OCI-LY3 (cell line): ENCODE results near the gene MAML1.

Experiments used
- H2AFZ ChIP-seq: fragments of 200-600, 300-600 bp; shearing (Covaris generic); 2 replicates; pipeline ENCODE4 v1.6.0; 2014; ENCODE audit warnings: antibody characterized with exemption, low read depth, low read length
- H3K27ac ChIP-seq: fragments of 200-600, 300-600 bp; sonication (generic); 2 replicates; pipeline ENCODE4 v1.5.1; 2014; ENCODE audit warnings: mild to moderate bottlenecking, low read length, moderate library complexity, mixed read lengths
- H3K27me3 ChIP-seq: fragments of 200-600, 300-600 bp; sonication (generic); 2 replicates; pipeline ENCODE4 v1.6.1; 2014; ENCODE audit warnings: low read depth, low read length, mixed read lengths
- H3K36me3 ChIP-seq: fragments of 200-600, 300-600 bp; sonication (generic); replicated peaks from 2 replicates; pipeline ENCODE3; 2014; ENCODE audit warnings: low read depth, low read length, mixed read lengths
- H3K4me1 ChIP-seq: fragments of 300-600, 200-600 bp; sonication (generic); 2 replicates; pipeline ENCODE4 v1.6.1; 2014; ENCODE audit warnings: low read length, mixed read lengths
- H3K4me2 ChIP-seq: fragments of 200-600, 300-600 bp; sonication (generic); 2 replicates; pipeline ENCODE4 v1.6.1; 2014; ENCODE audit warnings: low read length, mixed read lengths
- H3K4me3 ChIP-seq: fragments of 300-600, 200-600 bp; sonication (generic); 2 replicates; pipeline ENCODE4 v1.5.1; 2014; ENCODE audit warnings: antibody characterized with exemption, mild to moderate bottlenecking, low read length, moderate library complexity
- H3K79me2 ChIP-seq: fragments of 300-600, 200-600 bp; shearing (Covaris generic); 2 replicates; pipeline ENCODE4 v1.6.1; 2014; ENCODE audit warnings: mild to moderate bottlenecking, low read length, mixed read lengths
- H3K9ac ChIP-seq: fragments of 300-600, 200-600 bp; shearing (Covaris generic); 2 replicates; pipeline ENCODE4 v1.6.0; 2014; ENCODE audit warnings: mild to moderate bottlenecking, low read length, moderate library complexity
- H3K9me3 ChIP-seq: fragments of 200-600, 300-600 bp; shearing (Covaris generic); 2 replicates; pipeline ENCODE4 v1.6.1; 2014; ENCODE audit warnings: low read length, mixed read lengths; ENCODE audit not compliant: insufficient read depth
- H4K20me1 ChIP-seq: fragments of 200-600, 300-600 bp; sonication (generic); 2 replicates; pipeline ENCODE4 v1.6.1; 2016; ENCODE audit warnings: low read length, mixed read lengths; ENCODE audit not compliant: insufficient read depth
- EZH2phosphoT487 ChIP-seq: fragments of 200-600 bp; shearing (Covaris generic); IDR thresholded peaks from 2 replicates; pipeline ENCODE4 v1.6.1; 2018; ENCODE audit warnings: antibody characterized with exemption, mixed run types, low read depth
- TF ChIP-seq, protein P1 (sequence below): fragments of 200-600, 300-600 bp; sonication (generic); IDR thresholded peaks from 2 replicates; pipeline ENCODE4 v1.5.1; 2014; ENCODE audit warnings: antibody characterized with exemption, low read length, low read depth

Gene MAML1

DNA sequence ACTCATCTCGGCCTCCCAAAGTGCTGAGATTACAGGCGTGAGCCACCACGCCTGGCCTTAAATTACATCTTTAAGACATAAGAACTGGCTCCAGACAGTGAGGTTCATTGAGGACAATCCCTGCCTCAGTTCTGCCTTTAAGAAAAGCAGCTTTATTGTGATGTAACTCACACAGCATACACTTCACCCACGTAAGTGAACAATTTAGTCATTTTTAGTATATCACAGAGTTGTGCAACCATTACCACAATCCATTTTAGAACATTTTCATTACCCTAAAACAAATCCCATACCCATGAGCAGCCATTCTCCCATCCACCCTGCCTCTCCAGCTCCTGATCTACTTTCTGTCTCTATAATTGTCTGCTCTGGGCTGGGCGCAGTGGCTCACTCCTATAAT lies 37.2 kb downstream of the MAML1 start:
- TF ChIP-seq EZH2phosphoT487, result no peak
- TF ChIP-seq, protein P1, sequence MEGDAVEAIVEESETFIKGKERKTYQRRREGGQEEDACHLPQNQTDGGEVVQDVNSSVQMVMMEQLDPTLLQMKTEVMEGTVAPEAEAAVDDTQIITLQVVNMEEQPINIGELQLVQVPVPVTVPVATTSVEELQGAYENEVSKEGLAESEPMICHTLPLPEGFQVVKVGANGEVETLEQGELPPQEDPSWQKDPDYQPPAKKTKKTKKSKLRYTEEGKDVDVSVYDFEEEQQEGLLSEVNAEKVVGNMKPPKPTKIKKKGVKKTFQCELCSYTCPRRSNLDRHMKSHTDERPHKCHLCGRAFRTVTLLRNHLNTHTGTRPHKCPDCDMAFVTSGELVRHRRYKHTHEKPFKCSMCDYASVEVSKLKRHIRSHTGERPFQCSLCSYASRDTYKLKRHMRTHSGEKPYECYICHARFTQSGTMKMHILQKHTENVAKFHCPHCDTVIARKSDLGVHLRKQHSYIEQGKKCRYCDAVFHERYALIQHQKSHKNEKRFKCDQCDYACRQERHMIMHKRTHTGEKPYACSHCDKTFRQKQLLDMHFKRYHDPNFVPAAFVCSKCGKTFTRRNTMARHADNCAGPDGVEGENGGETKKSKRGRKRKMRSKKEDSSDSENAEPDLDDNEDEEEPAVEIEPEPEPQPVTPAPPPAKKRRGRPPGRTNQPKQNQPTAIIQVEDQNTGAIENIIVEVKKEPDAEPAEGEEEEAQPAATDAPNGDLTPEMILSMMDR, result no peak
- no peak overlapping the region for H3K4me2 ChIP-seq
- no peak overlapping the region for H2AFZ ChIP-seq
- H3K27ac ChIP-seq, result no peak overlapping the region
- no peaks in the 10 kb centered on the region for H3K4me1 ChIP-seq
- no peaks in the 10 kb centered on the region for H3K9me3 ChIP-seq
- H3K36me3 ChIP-seq, result peaks cover 75% of the 10 kb centered on the region
- H3K9ac ChIP-seq, result no peak overlapping the region
- H3K27me3 ChIP-seq, result no peaks in the 10 kb centered on the region
- peaks cover 21% of the 10 kb centered on the region; the same call in 1 of the 2 replicates for H4K20me1 ChIP-seq
- H3K4me3 ChIP-seq, result no peak overlapping the region
- peaks cover 36% of the 10 kb centered on the region for H3K79me2 ChIP-seq

DNA sequence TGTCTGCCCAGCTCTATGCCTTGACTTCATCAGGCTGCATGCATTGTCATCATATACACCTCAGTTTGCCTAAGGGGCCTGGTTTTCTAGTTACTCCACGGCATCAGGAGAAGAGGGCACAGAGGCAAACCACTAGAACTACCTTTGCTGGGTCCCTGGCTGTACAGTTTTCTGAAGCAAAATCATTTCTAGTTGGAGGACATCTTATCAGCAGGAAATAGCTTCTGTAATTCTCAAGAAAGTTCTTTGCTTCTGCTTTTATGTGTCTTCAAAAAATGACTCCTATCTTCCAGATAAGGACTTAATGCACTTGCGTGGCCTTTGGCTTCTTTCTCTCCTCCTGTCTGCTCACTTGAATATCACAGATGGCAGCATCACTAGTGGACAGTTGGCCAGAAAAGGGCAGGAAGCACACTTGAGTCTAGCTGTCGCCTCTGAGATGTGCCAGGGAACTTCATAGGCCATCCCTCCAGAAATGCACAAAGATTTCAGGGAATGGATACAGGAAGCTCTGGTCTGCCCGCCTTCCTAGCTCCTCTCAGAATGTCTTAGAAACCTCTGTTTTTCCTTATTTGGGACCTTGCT lies 38.8 kb downstream of the MAML1 start:
- no peaks in the 10 kb centered on the region for H3K9me3 ChIP-seq
- H2AFZ ChIP-seq, result no peak overlapping the region
- TF ChIP-seq, protein P1, result no peak
- TF ChIP-seq EZH2phosphoT487, result no peak
- no peak overlapping the region for H3K9ac ChIP-seq
- peaks cover 79% of the 10 kb centered on the region for H3K36me3 ChIP-seq
- H3K4me1 ChIP-seq, result no peaks in the 10 kb centered on the region
- no peak overlapping the region for H3K4me3 ChIP-seq
- H4K20me1 ChIP-seq, result peaks cover 17% of the 10 kb centered on the region; the same call in 1 of the 2 replicates
- no peak overlapping the region for H3K27ac ChIP-seq
- no peak overlapping the region for H3K4me2 ChIP-seq
- H3K79me2 ChIP-seq, result peaks cover 21% of the 10 kb centered on the region
- no peaks in the 10 kb centered on the region for H3K27me3 ChIP-seq

DNA sequence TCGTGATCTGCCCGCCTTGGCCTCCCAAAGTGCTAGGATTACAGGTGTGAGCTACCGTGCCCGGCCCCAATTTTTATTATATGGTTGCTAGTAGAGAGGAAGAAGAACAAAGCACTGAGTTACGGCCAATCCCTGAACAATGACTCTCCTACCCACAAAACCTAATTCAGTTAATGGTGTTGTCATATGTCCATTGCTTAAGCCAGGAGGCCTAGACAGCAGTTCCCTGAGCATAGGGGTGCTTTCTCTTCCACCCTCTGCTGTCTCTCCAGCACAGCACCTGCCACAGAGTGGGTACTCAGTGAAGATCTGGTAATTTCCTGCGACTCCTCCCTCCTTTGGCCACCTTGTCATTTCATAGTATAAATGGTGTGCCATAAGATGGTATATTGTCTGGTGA lies 39.7 kb downstream of the MAML1 start:
- no peak for TF ChIP-seq EZH2phosphoT487
- TF ChIP-seq, protein P1, result no peak
- H3K36me3 ChIP-seq, result peaks cover 73% of the 10 kb centered on the region
- no peak overlapping the region for H3K4me3 ChIP-seq
- no peaks in the 10 kb centered on the region for H3K9me3 ChIP-seq
- no peak overlapping the region for H2AFZ ChIP-seq
- no peak overlapping the region for H3K27ac ChIP-seq
- H3K4me2 ChIP-seq, result no peak overlapping the region
- H3K4me1 ChIP-seq, result no peaks in the 10 kb centered on the region
- no peak overlapping the region for H3K9ac ChIP-seq
- H3K27me3 ChIP-seq, result no peaks in the 10 kb centered on the region
- peaks cover 14% of the 10 kb centered on the region for H3K79me2 ChIP-seq
- H4K20me1 ChIP-seq, result peaks cover 14% of the 10 kb centered on the region; the same call in 1 of the 2 replicates

DNA sequence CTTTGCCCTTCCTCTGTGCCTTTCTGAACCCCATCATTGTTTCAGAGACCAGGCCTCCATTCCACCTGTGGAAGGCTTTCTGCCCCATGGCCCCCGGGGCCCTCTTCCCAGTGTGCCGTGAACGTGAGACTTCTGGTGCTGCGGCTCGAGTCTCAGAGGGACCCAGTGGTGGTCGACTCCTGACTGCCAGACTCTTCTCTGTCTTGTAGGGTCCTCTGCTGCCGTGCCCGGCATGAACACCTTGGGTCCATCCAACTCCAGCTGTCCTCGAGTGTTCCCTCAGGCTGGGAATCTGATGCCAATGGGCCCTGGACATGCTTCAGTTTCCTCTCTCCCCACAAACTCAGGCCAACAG lies 41.0 kb downstream of the MAML1 start:
- peaks cover 69% of the 10 kb centered on the region for H3K36me3 ChIP-seq
- H3K27me3 ChIP-seq, result no peaks in the 10 kb centered on the region

More for the DNA sequence above, 41.0 kb downstream of the MAML1 start:
- no peak for TF ChIP-seq EZH2phosphoT487
- TF ChIP-seq, protein P1, result no peak
- Histone ChIP-seq H3K4me2 (no peak overlapping the region), H2AFZ (no peak overlapping the region), H3K4me1 (no peaks in the 10 kb centered on the region), H3K4me3 (no peak overlapping the region), H3K9me3 (no peaks in the 10 kb centered on the region), H3K27ac (no peak overlapping the region), H4K20me1 (peaks cover 7% of the 10 kb centered on the region; the same call in 1 of the 2 replicates), H3K79me2 (peaks cover 2% of the 10 kb centered on the region; the same call in 1 of the 2 replicates), H3K9ac (no peak overlapping the region)
